Immature natural killer cell (primary cell): ENCODE results near the gene SETD7. TPM values are rescaled to one million over a fixed set of nuclear protein-coding genes. Genes with fewer than 3 reads are reported as not detected.

Source experiments
- DNase-seq, 3 donors: peaks; one replicate each; pipeline ENCODE4 v3.0.0; 2022; ENCODE audit warnings: mixed read lengths in 1 of 3
- H3K27ac Mint-ChIP-seq, 6 donors: one replicate each; pipeline ENCODE4 v1.8.0; 2020; ENCODE audit warnings: mixed read lengths in 6 of 6, mild to moderate bottlenecking in 5 of 6, inconsistent platforms in 4 of 6, moderate library complexity in 3 of 6
- H3K27me3 Mint-ChIP-seq, 3 donors: one replicate each; pipeline ENCODE4 v1.8.0; 2020 to 2021; ENCODE audit warnings: low read depth in 3 of 3, mild to moderate bottlenecking in 3 of 3, mixed read lengths in 3 of 3, moderate library complexity in 3 of 3, inconsistent platforms in 1 of 3
- H3K36me3 Mint-ChIP-seq, 3 donors: one replicate each; pipeline ENCODE4 v1.8.0; 2020; ENCODE audit warnings: mixed read lengths in 3 of 3, inconsistent platforms in 2 of 3, mild to moderate bottlenecking in 2 of 3
- H3K4me1 Mint-ChIP-seq, 2 donors: one replicate each; pipeline ENCODE4 v1.8.0; 2020; ENCODE audit warnings: inconsistent platforms in 2 of 2, mild to moderate bottlenecking in 2 of 2, mixed read lengths in 2 of 2, moderate library complexity in 1 of 2
- H3K4me3 Mint-ChIP-seq, 5 donors: one replicate each; pipeline ENCODE4 v1.8.0; 2020; ENCODE audit warnings: mild to moderate bottlenecking in 5 of 5, mixed read lengths in 5 of 5, inconsistent platforms in 3 of 5, moderate library complexity in 3 of 5
- H3K9me3 Mint-ChIP-seq, 6 donors: one replicate each; pipeline ENCODE4 v1.8.0; 2020; ENCODE audit warnings: mild to moderate bottlenecking in 6 of 6, mixed read lengths in 6 of 6, inconsistent platforms in 4 of 6, moderate library complexity in 3 of 6
- polyA plus RNA-seq, 3 donors: library from polyadenylated mRNA; unstranded; fragments of 300-500 nt; fragmentation: Illumina TruSeq; gene quantifications; one replicate each; pipeline ENCODE4 v1.2.3, GENCODE V29; 2021

SETD7 gene
- polyA plus RNA-seq, 3 donors from 2014 or later: 0.10 to 0.39 TPM; not detected in 1

DNA sequence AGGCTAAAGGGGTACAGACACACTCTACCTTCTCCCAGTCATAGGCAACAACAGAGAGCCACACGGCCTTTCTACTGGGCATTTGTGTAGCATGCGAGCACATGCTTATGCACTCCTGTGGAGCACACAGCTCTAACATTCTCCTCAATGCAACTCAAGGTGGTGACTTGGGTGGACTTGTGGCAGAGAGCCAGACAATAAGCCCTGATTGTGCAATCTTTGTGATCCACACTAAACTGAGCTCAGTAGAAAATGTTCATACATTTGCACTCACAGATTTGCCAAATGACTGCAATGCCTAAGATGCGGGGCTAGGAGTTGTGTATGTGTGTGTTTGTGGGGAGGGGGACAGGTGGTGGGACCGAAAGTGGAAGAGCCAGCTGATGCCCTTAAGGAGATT, 31.4 kb upstream of the SETD7 start:
- no peak for DNase-seq
- no peak overlapping the region for H3K4me3 Mint-ChIP-seq
- no peak overlapping the region for H3K27ac Mint-ChIP-seq
- no peaks in the 10 kb centered on the region for H3K4me1 Mint-ChIP-seq
- peaks cover 0 to 2% (median 2%) of the 10 kb centered on the region in 3 donors for H3K27me3 Mint-ChIP-seq
- no peaks in the 10 kb centered on the region for H3K36me3 Mint-ChIP-seq
- peaks cover 0 to 2% (median 0%) of the 10 kb centered on the region in 6 donors for H3K9me3 Mint-ChIP-seq

DNA sequence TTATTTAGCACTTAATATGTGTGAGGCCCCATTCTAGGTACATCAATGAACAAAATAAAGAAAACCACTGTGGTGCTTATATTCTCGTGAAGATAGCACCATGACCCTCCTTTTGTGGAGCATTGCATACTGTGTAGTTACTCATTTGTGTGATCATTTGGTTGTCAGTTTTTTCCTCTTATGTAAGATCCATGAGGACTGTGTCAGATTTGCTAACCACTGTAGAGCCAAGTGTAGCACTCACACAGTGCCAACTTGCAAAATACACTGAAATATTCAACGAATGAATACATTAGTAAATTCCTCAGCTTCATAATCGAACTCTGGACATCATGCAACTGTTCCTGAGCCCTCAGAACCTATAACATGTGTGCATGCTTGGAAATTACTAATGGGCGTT, 29.5 kb upstream of the SETD7 start:
- peaks cover 0 to 2% (median 0%) of the 10 kb centered on the region in 6 donors for H3K9me3 Mint-ChIP-seq
- no peak for DNase-seq

DNA sequence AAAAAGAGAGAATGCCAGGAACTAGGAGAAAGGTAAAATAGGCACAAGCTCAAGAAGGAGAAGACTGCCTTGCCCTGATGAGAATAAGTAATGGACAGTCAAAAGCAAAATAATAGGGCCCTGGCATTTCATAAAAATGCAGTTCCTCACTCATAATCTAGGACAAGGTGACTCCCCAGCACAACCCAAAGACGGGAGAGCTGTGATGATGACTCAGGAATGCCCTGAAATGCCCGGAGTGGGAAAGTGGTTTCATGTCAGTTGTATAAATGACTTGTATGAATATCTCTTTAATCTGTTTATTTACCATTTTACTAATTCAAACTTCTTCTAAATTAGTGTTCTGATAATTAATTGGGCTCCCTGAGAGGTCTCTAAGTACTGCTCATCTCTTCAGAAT, 28.8 kb upstream of the SETD7 start:
- no peaks in the 10 kb centered on the region for H3K36me3 Mint-ChIP-seq
- H3K4me3 Mint-ChIP-seq: no peak overlapping the region
- H3K27ac Mint-ChIP-seq: no peak overlapping the region
- H3K4me1 Mint-ChIP-seq: no peaks in the 10 kb centered on the region
- peaks cover 0 to 2% (median 0%) of the 10 kb centered on the region in 6 donors for H3K9me3 Mint-ChIP-seq
- peaks cover 0 to 12% (median 2%) of the 10 kb centered on the region in 3 donors for H3K27me3 Mint-ChIP-seq
- DNase-seq: no peak

More for the DNA sequence above, 29.5 kb upstream of the SETD7 start:
- H3K36me3 Mint-ChIP-seq: no peaks in the 10 kb centered on the region
- no peak overlapping the region for H3K4me3 Mint-ChIP-seq
- H3K27ac Mint-ChIP-seq: no peak overlapping the region
- peaks cover 0 to 8% (median 2%) of the 10 kb centered on the region in 3 donors for H3K27me3 Mint-ChIP-seq
- no peaks in the 10 kb centered on the region for H3K4me1 Mint-ChIP-seq

GRCh38 chr4:139584013-139584412, 28.0 kb upstream of the SETD7 start:
- Mint-ChIP-seq H3K27me3 (peaks cover 0 to 12% (median 2%) of the 10 kb centered on the region in 3 donors), H3K4me3 (no peak overlapping the region), H3K36me3 (no peaks in the 10 kb centered on the region), H3K9me3 (peaks cover 0 to 2% (median 0%) of the 10 kb centered on the region in 6 donors), H3K27ac (no peak overlapping the region), H3K4me1 (no peaks in the 10 kb centered on the region)
- no peak for DNase-seq

DNA sequence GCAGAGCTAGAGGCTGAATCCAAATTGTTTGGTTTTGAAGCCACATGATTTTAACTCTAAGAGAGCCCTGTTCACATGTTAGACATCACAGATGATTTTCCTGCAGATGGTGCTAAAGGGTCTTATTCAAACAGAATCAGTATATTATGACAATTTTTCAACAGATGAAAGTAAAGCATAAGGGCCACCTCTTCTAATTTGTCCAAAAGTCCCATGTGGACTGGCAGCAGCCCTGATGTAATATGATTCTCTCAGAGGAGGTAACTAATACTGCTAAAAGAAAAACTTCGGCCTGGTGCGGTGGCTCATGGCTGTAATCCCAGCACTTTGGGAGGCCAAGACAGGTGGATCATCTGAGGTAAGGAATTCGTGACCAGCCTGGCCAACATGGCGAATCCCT, 26.0 kb upstream of the SETD7 start:
- DNase-seq: no peak
- H3K36me3 Mint-ChIP-seq: no peaks in the 10 kb centered on the region
- peaks cover 2 to 12% (median 2%) of the 10 kb centered on the region in 3 donors for H3K27me3 Mint-ChIP-seq
- H3K4me3 Mint-ChIP-seq: no peak overlapping the region
- H3K9me3 Mint-ChIP-seq: peaks cover 0 to under 1% (median 0%) of the 10 kb centered on the region in 6 donors
- H3K4me1 Mint-ChIP-seq: no peaks in the 10 kb centered on the region
- no peak overlapping the region for H3K27ac Mint-ChIP-seq

DNA sequence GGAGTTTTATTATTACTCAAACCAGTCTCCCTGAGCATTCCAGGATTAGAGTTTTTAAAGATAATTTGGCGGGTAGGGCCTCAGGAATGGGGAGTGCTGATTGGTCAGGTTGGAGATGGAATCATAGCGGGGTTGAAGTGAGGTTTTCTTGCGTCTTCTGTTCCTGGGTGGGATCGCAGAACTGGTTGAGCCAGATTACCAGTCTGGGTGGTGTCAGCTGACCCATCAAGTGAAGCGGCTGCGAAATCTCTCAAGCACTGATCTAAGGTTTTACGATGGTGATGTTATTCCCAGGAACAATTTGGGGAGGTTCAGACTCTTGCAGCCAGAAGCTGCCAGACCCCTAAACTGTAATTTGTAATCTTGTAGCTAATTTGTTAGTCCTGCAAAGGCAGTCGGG, 25.1 kb upstream of the SETD7 start:
- H3K4me1 Mint-ChIP-seq: no peaks in the 10 kb centered on the region
- no peak for DNase-seq
- no peaks in the 10 kb centered on the region for H3K9me3 Mint-ChIP-seq
- H3K27ac Mint-ChIP-seq: no peak overlapping the region
- H3K4me3 Mint-ChIP-seq: no peak overlapping the region
- peaks cover 1 to 12% (median 2%) of the 10 kb centered on the region in 3 donors for H3K27me3 Mint-ChIP-seq
- H3K36me3 Mint-ChIP-seq: no peaks in the 10 kb centered on the region

DNA sequence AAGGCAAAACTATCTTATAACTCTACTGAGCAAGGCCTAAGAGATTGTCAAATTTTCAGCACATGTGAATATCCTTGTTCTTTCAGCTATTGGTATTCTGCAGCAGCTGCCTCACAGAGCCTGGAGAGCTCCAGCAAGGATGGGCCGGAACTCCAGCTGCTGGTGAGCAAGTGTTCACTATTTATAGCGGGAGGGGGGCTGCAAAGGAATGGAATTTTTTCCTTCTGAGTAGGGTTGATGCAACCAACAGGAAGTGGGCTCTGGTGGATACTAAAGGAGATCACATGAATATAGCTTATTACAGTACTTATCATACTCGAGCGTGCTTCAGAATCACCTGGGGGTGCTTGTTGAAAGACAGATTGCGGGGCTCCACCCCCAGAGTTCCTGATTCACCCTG, 20.2 kb upstream of the SETD7 start:
- Mint-ChIP-seq H3K27me3 (peaks cover 0 to 10% (median 4%) of the 10 kb centered on the region in 3 donors), H3K36me3 (no peaks in the 10 kb centered on the region), H3K4me3 (no peak overlapping the region), H3K9me3 (no peaks in the 10 kb centered on the region), H3K4me1 (no peaks in the 10 kb centered on the region), H3K27ac (no peak overlapping the region)
- no peak for DNase-seq

DNA sequence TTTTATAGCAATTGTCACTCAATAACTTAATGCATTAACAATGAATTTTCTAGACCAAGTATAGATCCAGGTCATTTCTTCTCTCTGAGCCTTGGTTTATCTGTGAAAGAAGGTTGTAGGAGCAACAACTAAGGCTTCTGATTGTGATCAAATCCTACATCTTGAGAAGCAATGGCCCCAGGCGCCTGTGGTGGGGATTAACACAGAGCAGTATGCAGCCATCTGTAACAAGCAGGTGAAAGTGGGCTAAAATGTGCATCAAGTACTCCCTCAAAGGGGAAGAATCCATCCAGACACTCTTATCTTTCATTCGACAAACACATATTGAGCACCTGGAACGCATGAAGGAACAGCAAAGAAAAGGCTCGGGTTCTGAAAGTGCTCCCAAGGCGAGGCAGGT, 19.1 kb upstream of the SETD7 start:
- Mint-ChIP-seq H3K4me1 (no peaks in the 10 kb centered on the region), H3K4me3 (no peak overlapping the region), H3K36me3 (no peaks in the 10 kb centered on the region), H3K27me3 (peaks cover 0 to 4% (median 3%) of the 10 kb centered on the region in 3 donors), H3K27ac (no peak overlapping the region), H3K9me3 (no peaks in the 10 kb centered on the region)
- no peak for DNase-seq

- no peak for DNase-seq
- Mint-ChIP-seq H3K4me1 (no peaks in the 10 kb centered on the region), H3K27ac (no peak overlapping the region), H3K4me3 (no peak overlapping the region), H3K36me3 (no peaks in the 10 kb centered on the region), H3K9me3 (no peaks in the 10 kb centered on the region), H3K27me3 (peaks cover 0 to 6% (median 4%) of the 10 kb centered on the region in 3 donors)
Measured at GRCh38 chr4:139574641-139575040, 18.6 kb upstream of the SETD7 start.

GRCh38 chr4:139568206-139568955, 12.4 kb upstream of the SETD7 start:
- Mint-ChIP-seq H3K9me3 (no peaks in the 10 kb centered on the region), H3K4me3 (no peak overlapping the region), H3K27ac (no peak overlapping the region), H3K27me3 (peaks cover 2 to 9% (median 4%) of the 10 kb centered on the region in 3 donors), H3K4me1 (no peaks in the 10 kb centered on the region), H3K36me3 (no peaks in the 10 kb centered on the region)
- no peak for DNase-seq

DNA sequence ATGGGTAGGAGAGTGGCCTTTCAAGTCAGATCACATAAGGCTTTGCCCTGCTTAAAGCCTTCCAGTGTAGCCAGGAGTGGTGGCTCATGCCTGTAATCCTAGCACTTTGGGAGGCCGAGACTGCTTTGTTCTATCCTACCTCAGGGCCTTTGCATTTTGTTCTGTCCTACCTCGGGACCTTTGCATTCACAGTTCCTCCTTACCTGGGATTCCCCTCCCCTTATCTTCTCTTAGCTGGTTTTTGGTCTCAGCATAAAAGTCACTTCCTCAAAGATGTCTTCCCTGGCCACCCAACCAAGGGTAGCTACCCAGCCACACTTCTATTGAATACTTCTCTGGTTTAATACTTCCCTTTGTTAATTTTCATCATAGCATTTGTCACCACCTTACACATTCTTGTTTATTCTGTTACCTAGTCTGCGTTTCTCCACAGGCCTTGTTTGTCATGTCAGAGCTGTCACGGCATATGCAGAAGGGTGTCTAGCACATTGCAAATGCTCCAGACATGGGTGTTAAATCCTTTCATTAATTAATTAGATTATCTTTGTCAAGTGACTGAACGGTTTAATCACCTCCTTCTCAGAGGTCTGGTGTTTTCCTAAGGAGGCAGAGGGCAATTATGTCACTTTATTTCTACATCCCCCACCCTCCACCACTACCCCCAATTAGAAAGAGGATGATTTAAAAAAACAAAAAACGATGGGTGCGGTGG, 11.3 kb upstream of the SETD7 start:
- Mint-ChIP-seq H3K36me3 (no peaks in the 10 kb centered on the region), H3K27ac (no peak overlapping the region), H3K9me3 (no peaks in the 10 kb centered on the region), H3K4me1 (no peaks in the 10 kb centered on the region), H3K27me3 (peaks cover 2 to 9% (median 2%) of the 10 kb centered on the region in 3 donors), H3K4me3 (no peak overlapping the region)
- no peak for DNase-seq

GRCh38 chr4:139564502-139564901, 8.5 kb upstream of the SETD7 start:
- no peak overlapping the region for H3K27ac Mint-ChIP-seq
- H3K27me3 Mint-ChIP-seq: peaks cover 2 to 6% (median 2%) of the 10 kb centered on the region in 3 donors
- H3K4me1 Mint-ChIP-seq: peaks cover 12% of the 10 kb centered on the region in 2 donors
- no peak for DNase-seq
- no peak overlapping the region for H3K4me3 Mint-ChIP-seq
- no peaks in the 10 kb centered on the region for H3K36me3 Mint-ChIP-seq
- H3K9me3 Mint-ChIP-seq: no peaks in the 10 kb centered on the region

DNA sequence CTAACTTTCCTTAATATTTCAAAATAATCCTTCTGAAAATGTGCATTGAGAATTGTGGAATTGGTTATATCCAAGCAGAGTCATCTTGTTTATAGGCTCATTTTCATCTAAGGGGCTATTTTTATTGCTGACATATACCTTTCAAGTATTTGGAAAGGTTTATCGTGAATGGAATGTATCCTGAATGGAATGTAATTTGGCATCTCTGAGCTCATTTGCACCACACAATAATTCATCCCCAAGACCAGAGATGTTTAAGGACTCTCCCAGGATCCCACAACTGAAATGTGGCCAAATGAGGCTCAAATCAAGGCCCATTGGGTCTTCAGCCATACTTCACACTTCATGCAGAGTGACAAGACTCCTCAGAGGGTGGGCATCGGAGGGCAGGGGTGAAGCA, 7.5 kb upstream of the SETD7 start:
- Mint-ChIP-seq H3K36me3 (no peaks in the 10 kb centered on the region), H3K27ac (no peak overlapping the region), H3K4me3 (no peak overlapping the region), H3K4me1 (peaks cover 12% of the 10 kb centered on the region in 2 donors), H3K9me3 (peaks cover 0 to 3% (median 0%) of the 10 kb centered on the region in 6 donors), H3K27me3 (peaks cover 0 to 6% (median 2%) of the 10 kb centered on the region in 3 donors)
- no peak for DNase-seq

GRCh38 chr4:139562839-139563238, 6.8 kb upstream of the SETD7 start:
- DNase-seq: no peak
- H3K4me1 Mint-ChIP-seq: peaks cover 12 to 15% of the 10 kb centered on the region in 2 donors
- peaks cover 2 to 10% (median 6%) of the 10 kb centered on the region in 3 donors for H3K27me3 Mint-ChIP-seq
- H3K9me3 Mint-ChIP-seq: peaks cover 0 to 3% (median 0%) of the 10 kb centered on the region in 6 donors
- no peak overlapping the region for H3K27ac Mint-ChIP-seq
- no peak overlapping the region for H3K4me3 Mint-ChIP-seq
- H3K36me3 Mint-ChIP-seq: no peaks in the 10 kb centered on the region
